ENCODE data around the gene AJM1. TPM values are rescaled to one million over a fixed set of nuclear protein-coding genes. Genes with fewer than 3 reads are reported as not detected.

Gene AJM1
- total RNA-seq, 1 donor from 2014 or later: 1.1 TPM

- H3K36me3 ChIP-seq (ENCODE audit: control insufficient read depth, insufficient read depth, low read length): peaks cover 33% of the 10 kb centered on the region
- FAIRE-seq (no peak), DNase-seq (ENCODE audit: low read depth) (no peak)
- no peak for TF ChIP-seq CTCF (IDR thresholded peaks at IDR 0.05; ENCODE audit: insufficient read depth, low read length, severe bottlenecking)
- H3K27me3 ChIP-seq (ENCODE audit: control insufficient read depth, insufficient read depth, low read length): no peaks in the 10 kb centered on the region
- no peak overlapping the region for H3K4me3 ChIP-seq (ENCODE audit: low read depth, low read length)
Observed at GRCh38 chr9:136828474-136829140, 13.7 kb upstream of the AJM1 start.

GRCh38 chr9:136829412-136829811, 12.9 kb upstream of the AJM1 start:
- FAIRE-seq: no peak
- no peak for TF ChIP-seq CTCF (IDR thresholded peaks at IDR 0.05; ENCODE audit: insufficient read depth, low read length, severe bottlenecking)
- Histone ChIP-seq H3K4me3 (ENCODE audit: low read depth, low read length) (no peak overlapping the region), H3K27me3 (ENCODE audit: control insufficient read depth, insufficient read depth, low read length) (no peaks in the 10 kb centered on the region), H3K36me3 (ENCODE audit: control insufficient read depth, insufficient read depth, low read length) (peaks cover 33% of the 10 kb centered on the region)
- no peak for DNase-seq (ENCODE audit: low read depth)

- Histone ChIP-seq H3K4me3 (ENCODE audit: low read depth, low read length) (no peak overlapping the region), H3K27me3 (ENCODE audit: control insufficient read depth, insufficient read depth, low read length) (no peaks in the 10 kb centered on the region), H3K36me3 (ENCODE audit: control insufficient read depth, insufficient read depth, low read length) (peaks cover 33% of the 10 kb centered on the region)
- FAIRE-seq (no peak), DNase-seq (ENCODE audit: low read depth) (no peak)
- TF ChIP-seq CTCF (IDR thresholded peaks at IDR 0.05; ENCODE audit: insufficient read depth, low read length, severe bottlenecking): no peak
Observed at GRCh38 chr9:136829981-136830885, 12.0 kb upstream of the AJM1 start.

- no peak overlapping the region for H3K4me3 ChIP-seq (ENCODE audit: low read depth, low read length)
- no peaks in the 10 kb centered on the region for H3K27me3 ChIP-seq (ENCODE audit: control insufficient read depth, insufficient read depth, low read length)
- H3K36me3 ChIP-seq (ENCODE audit: control insufficient read depth, insufficient read depth, low read length): peaks cover 32% of the 10 kb centered on the region
- TF ChIP-seq CTCF (IDR thresholded peaks at IDR 0.05; ENCODE audit: insufficient read depth, low read length, severe bottlenecking): no peak
- FAIRE-seq (no peak), DNase-seq (ENCODE audit: low read depth) (no peak)
Observed at GRCh38 chr9:136831002-136831719, 11.1 kb upstream of the AJM1 start.

- FAIRE-seq (no peak), DNase-seq (ENCODE audit: low read depth) (no peak)
- Histone ChIP-seq H3K36me3 (ENCODE audit: control insufficient read depth, insufficient read depth, low read length) (peaks cover 28% of the 10 kb centered on the region), H3K27me3 (ENCODE audit: control insufficient read depth, insufficient read depth, low read length) (no peaks in the 10 kb centered on the region), H3K4me3 (ENCODE audit: low read depth, low read length) (no peak overlapping the region)
- TF ChIP-seq CTCF (IDR thresholded peaks at IDR 0.05; ENCODE audit: insufficient read depth, low read length, severe bottlenecking): no peak
Observed at GRCh38 chr9:136831720-136832104, 10.6 kb upstream of the AJM1 start.

Measured in bronchial epithelial cell (primary cell).